Mucosa of stomach (tissue), 1 donor: ENCODE data around the gene ZMYM2.

ENCODE experiments used
- H3K27me3 ChIP-seq: one replicate; pipeline ENCODE4 v1.7.0; 2013; ENCODE audit warnings: mild to moderate bottlenecking, low read length; ENCODE audit not compliant: control insufficient read depth, insufficient read depth
- H3K36me3 ChIP-seq: one replicate; pipeline ENCODE4 v1.7.0; 2013; ENCODE audit warnings: low read length; ENCODE audit not compliant: control insufficient read depth, insufficient read depth
- H3K4me1 ChIP-seq: one replicate; pipeline ENCODE4 v1.7.0; 2013; ENCODE audit warnings: mild to moderate bottlenecking, low read length; ENCODE audit not compliant: control insufficient read depth, insufficient read depth
- H3K4me3 ChIP-seq: one replicate; pipeline ENCODE4 v1.7.0; 2013; ENCODE audit warnings: low read length
- H3K9ac ChIP-seq: one replicate; pipeline ENCODE4 v1.7.0; 2013; ENCODE audit warnings: mild to moderate bottlenecking, low read length, moderate library complexity
- H3K9me3 ChIP-seq: one replicate; pipeline ENCODE4 v1.7.0; 2013; ENCODE audit warnings: mild to moderate bottlenecking, low read length, moderate library complexity; ENCODE audit not compliant: control insufficient read depth
- donor health status: Pancreatic carcinoma.

ZMYM2 gene

GRCh38 chr13:20125129-20125782 lies 166.7 kb downstream of the ZMYM2 start:
- Histone ChIP-seq H3K4me3 (no peak overlapping the region), H3K27me3 (peaks cover 6% of the 10 kb centered on the region)

GRCh38 chr13:20125783-20126165 lies 167.2 kb downstream of the ZMYM2 start:
- H3K9ac ChIP-seq: no peak overlapping the region
- peaks cover 10% of the 10 kb centered on the region for H3K4me1 ChIP-seq
- H3K9me3 ChIP-seq: no peaks in the 10 kb centered on the region

More at GRCh38 chr13:20125129-20125782, 166.7 kb downstream of the ZMYM2 start:
- no peaks in the 10 kb centered on the region for H3K36me3 ChIP-seq
- H3K9me3 ChIP-seq: no peaks in the 10 kb centered on the region
- H3K4me1 ChIP-seq: peaks cover 12% of the 10 kb centered on the region
- H3K9ac ChIP-seq: no peak overlapping the region

GRCh38 chr13:20126541-20127261 lies 168.2 kb downstream of the ZMYM2 start:
- H3K4me3 ChIP-seq: no peak overlapping the region
- no peak overlapping the region for H3K9ac ChIP-seq
- H3K9me3 ChIP-seq: no peaks in the 10 kb centered on the region
- H3K4me1 ChIP-seq: peaks cover 6% of the 10 kb centered on the region
- no peaks in the 10 kb centered on the region for H3K36me3 ChIP-seq
- peaks cover 9% of the 10 kb centered on the region for H3K27me3 ChIP-seq

More at GRCh38 chr13:20125783-20126165, 167.2 kb downstream of the ZMYM2 start:
- Histone ChIP-seq H3K4me3 (no peak overlapping the region), H3K27me3 (peaks cover 9% of the 10 kb centered on the region), H3K36me3 (no peaks in the 10 kb centered on the region)

GRCh38 chr13:20127262-20127561 lies 168.7 kb downstream of the ZMYM2 start:
- H3K4me3 ChIP-seq: peak overlapping the region; percentile 43
- H3K9ac ChIP-seq: peak overlapping the region; percentile 90
- no peaks in the 10 kb centered on the region for H3K36me3 ChIP-seq
- peaks cover 12% of the 10 kb centered on the region for H3K27me3 ChIP-seq
- peaks cover 4% of the 10 kb centered on the region for H3K4me1 ChIP-seq
- H3K9me3 ChIP-seq: no peaks in the 10 kb centered on the region

GRCh38 chr13:20127562-20128458 lies 169.3 kb downstream of the ZMYM2 start:
- Histone ChIP-seq H3K27me3 (peaks cover 13% of the 10 kb centered on the region), H3K36me3 (no peaks in the 10 kb centered on the region), H3K9me3 (no peaks in the 10 kb centered on the region), H3K4me3 (peak overlapping the region; percentile 43), H3K9ac (peak overlapping the region; percentile 90), H3K4me1 (peaks cover 4% of the 10 kb centered on the region)

- Histone ChIP-seq H3K27me3 (peaks cover 18% of the 10 kb centered on the region), H3K4me3 (peak overlapping the region; percentile 43), H3K9me3 (no peaks in the 10 kb centered on the region), H3K9ac (peak overlapping the region; percentile 90), H3K4me1 (peaks cover 4% of the 10 kb centered on the region), H3K36me3 (no peaks in the 10 kb centered on the region)
These were observed 170.0 kb downstream of the ZMYM2 start for GRCh38 chr13:20128459-20128931.

- no peaks in the 10 kb centered on the region for H3K9me3 ChIP-seq
- no peak overlapping the region for H3K4me3 ChIP-seq
- peak overlapping the region; percentile 90 for H3K9ac ChIP-seq
- peaks cover 4% of the 10 kb centered on the region for H3K4me1 ChIP-seq
- H3K27me3 ChIP-seq: peaks cover 18% of the 10 kb centered on the region
- H3K36me3 ChIP-seq: no peaks in the 10 kb centered on the region
These were observed 170.5 kb downstream of the ZMYM2 start for GRCh38 chr13:20129076-20129475.

- no peak overlapping the region for H3K4me3 ChIP-seq
- H3K9me3 ChIP-seq: no peaks in the 10 kb centered on the region
- no peaks in the 10 kb centered on the region for H3K36me3 ChIP-seq
- H3K4me1 ChIP-seq: peaks cover 4% of the 10 kb centered on the region
- H3K9ac ChIP-seq: no peak overlapping the region
- peaks cover 18% of the 10 kb centered on the region for H3K27me3 ChIP-seq
These were observed 171.5 kb downstream of the ZMYM2 start for GRCh38 chr13:20130012-20130411.

- H3K4me1 ChIP-seq: peaks cover 4% of the 10 kb centered on the region
- H3K27me3 ChIP-seq: peaks cover 18% of the 10 kb centered on the region
- no peaks in the 10 kb centered on the region for H3K9me3 ChIP-seq
- H3K36me3 ChIP-seq: no peaks in the 10 kb centered on the region
- no peak overlapping the region for H3K4me3 ChIP-seq
- no peak overlapping the region for H3K9ac ChIP-seq
These were observed 172.1 kb downstream of the ZMYM2 start for GRCh38 chr13:20130652-20131051.

- H3K27me3 ChIP-seq: peaks cover 18% of the 10 kb centered on the region
These were observed 172.7 kb downstream of the ZMYM2 start for GRCh38 chr13:20131057-20131832.

GRCh38 chr13:20132052-20132634 lies 173.6 kb downstream of the ZMYM2 start:
- Histone ChIP-seq H3K4me1 (peaks cover 10% of the 10 kb centered on the region), H3K4me3 (no peak overlapping the region), H3K36me3 (no peaks in the 10 kb centered on the region), H3K9me3 (no peaks in the 10 kb centered on the region), H3K9ac (no peak overlapping the region), H3K27me3 (peaks cover 27% of the 10 kb centered on the region)

More at GRCh38 chr13:20131057-20131832, 172.7 kb downstream of the ZMYM2 start:
- H3K4me1 ChIP-seq: peaks cover 4% of the 10 kb centered on the region
- no peak overlapping the region for H3K4me3 ChIP-seq
- no peaks in the 10 kb centered on the region for H3K9me3 ChIP-seq
- no peak overlapping the region for H3K9ac ChIP-seq
- H3K36me3 ChIP-seq: no peaks in the 10 kb centered on the region
